ENCODE data around the gene SMYD3. TPM values are rescaled to one million over a fixed set of nuclear protein-coding genes. Genes with fewer than 3 reads are reported as not detected.

SMYD3 gene
- polyA plus RNA-seq, 2 of the 4 experiments (the other 2 are of a cell fraction): 18.2 to 35.2 TPM

DNA sequence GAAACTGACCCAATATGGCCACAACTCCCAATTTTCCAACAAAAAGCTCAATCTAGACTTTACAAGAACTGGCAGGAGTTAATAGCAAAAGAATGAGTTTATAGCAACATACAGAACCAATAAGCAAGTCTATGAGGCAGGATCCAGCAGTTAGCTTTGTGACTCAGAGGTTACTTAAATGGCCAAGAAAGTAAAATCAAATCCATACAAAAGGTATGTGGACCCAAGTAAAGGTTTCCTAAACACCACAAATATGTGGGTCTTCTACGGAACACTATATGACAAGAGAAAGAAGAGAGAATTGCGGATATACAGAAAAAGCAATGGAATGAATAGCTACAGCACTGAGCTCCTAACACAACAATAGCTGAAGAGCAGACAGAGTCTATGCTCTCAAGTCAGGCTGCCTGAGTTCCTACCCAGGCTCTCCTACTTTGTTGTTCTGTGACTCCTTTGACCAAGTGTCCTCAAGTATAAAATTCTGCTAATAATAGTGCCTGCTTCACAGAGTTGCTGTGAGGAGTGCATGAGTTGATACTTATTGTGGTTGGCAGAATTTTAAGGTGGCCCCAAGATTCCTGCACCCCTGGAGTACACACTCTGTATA, 204.3 kb downstream of the SMYD3 start (continued):
- TF ChIP-seq SREBF2 (IDR thresholded peaks at IDR 0.05) (no peak), ZFP36 (IDR thresholded peaks at IDR 0.05; ENCODE audit: borderline replicate concordance, partially characterized antibody) (no peak)

- FAIRE-seq: no peak
- Histone ChIP-seq H3K4me3 (no peak overlapping the region), H3K4me1 (peaks cover 50% of the 10 kb centered on the region), H3K9me3 (no peaks in the 10 kb centered on the region), H3K27ac (peak overlapping the region in 1 of 2 experiments; percentile 16; a peak in 1 of 6 replicates), H3K4me2 (no peak overlapping the region)
- no peak for ATAC-seq
- CTCF ChIA-PET: no interaction called here
- POLR2A ChIA-PET: no interaction called here
- no peak for TF ChIP-seq CBX8 (IDR thresholded peaks at IDR 0.05)
- TF ChIP-seq, protein P1, sequence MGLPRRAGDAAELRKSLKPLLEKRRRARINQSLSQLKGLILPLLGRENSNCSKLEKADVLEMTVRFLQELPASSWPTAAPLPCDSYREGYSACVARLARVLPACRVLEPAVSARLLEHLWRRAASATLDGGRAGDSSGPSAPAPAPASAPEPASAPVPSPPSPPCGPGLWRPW (IDR thresholded peaks at IDR 0.05): no peak
- no peak for TF ChIP-seq MYC (IDR thresholded peaks at IDR 0.05; ENCODE audit: borderline replicate concordance, low read length)
- TF ChIP-seq ZNF302 (CRISPR knock-in tag; IDR thresholded peaks at IDR 0.05): no peak
- no peak for TF ChIP-seq RAD21 (conservative IDR thresholded peaks at IDR 0.05 in 1 of 2, IDR thresholded peaks at IDR 0.05 in 1 of 2)
- no peak for TF ChIP-seq KDM5A (IDR thresholded peaks at IDR 0.05)
- no peak for TF ChIP-seq EHMT2 (IDR thresholded peaks at IDR 0.05; ENCODE audit: low read depth)
- TF ChIP-seq, protein P2, sequence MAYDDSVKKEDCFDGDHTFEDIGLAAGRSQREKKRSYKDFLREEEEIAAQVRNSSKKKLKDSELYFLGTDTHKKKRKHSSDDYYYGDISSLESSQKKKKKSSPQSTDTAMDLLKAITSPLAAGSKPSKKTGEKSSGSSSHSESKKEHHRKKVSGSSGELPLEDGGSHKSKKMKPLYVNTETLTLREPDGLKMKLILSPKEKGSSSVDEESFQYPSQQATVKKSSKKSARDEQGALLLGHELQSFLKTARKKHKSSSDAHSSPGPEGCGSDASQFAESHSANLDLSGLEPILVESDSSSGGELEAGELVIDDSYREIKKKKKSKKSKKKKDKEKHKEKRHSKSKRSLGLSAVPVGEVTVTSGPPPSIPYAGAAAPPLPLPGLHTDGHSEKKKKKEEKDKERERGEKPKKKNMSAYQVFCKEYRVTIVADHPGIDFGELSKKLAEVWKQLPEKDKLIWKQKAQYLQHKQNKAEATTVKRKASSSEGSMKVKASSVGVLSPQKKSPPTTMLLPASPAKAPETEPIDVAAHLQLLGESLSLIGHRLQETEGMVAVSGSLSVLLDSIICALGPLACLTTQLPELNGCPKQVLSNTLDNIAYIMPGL (CRISPR knock-in tag; IDR thresholded peaks at IDR 0.05; ENCODE audit: borderline replicate concordance): no peak
- TF ChIP-seq, protein P3, sequence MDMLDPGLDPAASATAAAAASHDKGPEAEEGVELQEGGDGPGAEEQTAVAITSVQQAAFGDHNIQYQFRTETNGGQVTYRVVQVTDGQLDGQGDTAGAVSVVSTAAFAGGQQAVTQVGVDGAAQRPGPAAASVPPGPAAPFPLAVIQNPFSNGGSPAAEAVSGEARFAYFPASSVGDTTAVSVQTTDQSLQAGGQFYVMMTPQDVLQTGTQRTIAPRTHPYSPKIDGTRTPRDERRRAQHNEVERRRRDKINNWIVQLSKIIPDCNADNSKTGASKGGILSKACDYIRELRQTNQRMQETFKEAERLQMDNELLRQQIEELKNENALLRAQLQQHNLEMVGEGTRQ (IDR thresholded peaks at IDR 0.05): no peak
- TF ChIP-seq GATA3 (IDR thresholded peaks at IDR 0.05; ENCODE audit: borderline replicate concordance): no peak
- no peak for TF ChIP-seq NFE2L2 (conservative IDR thresholded peaks at IDR 0.05; ENCODE audit: low read length)
- no peak for TF ChIP-seq CHD2 (IDR thresholded peaks at IDR 0.05; ENCODE audit: low read length, partially characterized antibody)
- TF ChIP-seq ZC3H11A (IDR thresholded peaks at IDR 0.05): no peak
- no peak for TF ChIP-seq EP300 (IDR thresholded peaks at IDR 0.05)
- TF ChIP-seq ELK1 (IDR thresholded peaks at IDR 0.05; ENCODE audit: low read depth, low read length): no peak
- TF ChIP-seq CTCF (IDR thresholded peaks at IDR 0.05): no peak
- no peak for TF ChIP-seq HOXB5 (CRISPR knock-in tag; IDR thresholded peaks at IDR 0.05)
- WGBS (ENCODE audit: missing lambda C conversion rate): 100% methylated on average over 1 of the region's 1 CpG
- no peak for DNase-seq (ENCODE audit: low read depth in 1 of 2, low spot score in 1 of 2)
Observed at GRCh38 chr1:246302251-246302625, 204.8 kb downstream of the SMYD3 start.
